Smooth muscle cell of trachea (primary cell): ENCODE results near the gene IL22. TPM values are rescaled to one million over a fixed set of nuclear protein-coding genes. Genes with fewer than 3 reads are reported as not detected.

ENCODE experiments used
- total RNA-seq: library from RNA; depleted of rRNA; stranded (reverse); fragments of >200 nt; gene quantifications from 2 replicates; pipeline ENCODE4 v1.2.1, GENCODE V29; 2014

Gene IL22
- not detected in 2 replicates for total RNA-seq

GRCh38 chr12:68253504-68253903, at the start of gene IL22:
Gene IL22 (minus strand): TSS chr12:68253604. CDS start chr12:68253448, 156 bp downstream.

GRCh38 chr12:68225576-68226476, 27.6 kb downstream of the IL22 start, which contains the start of gene IL26:
Gene IL26 (minus strand): TSS chr12:68225810. CDS start chr12:68225756, 54 bp downstream.

Other genes with a start within 250 kb of the IL22 start
- gene IFNG, start 93.9 kb downstream of the IL22 start, total RNA-seq = not detected in 2 replicates
- not detected in 2 replicates for gene IL26, start 27.8 kb downstream of the IL22 start, total RNA-seq
- gene MDM1, start 78.8 kb upstream of the IL22 start, total RNA-seq = 7.4 and 17.2 TPM in 2 replicates